Activated CD4-positive, alpha-beta T cell treated with anti-CD3 and anti-CD28 coated beads, Interleukin-2, amount 10 ng/mL, durations not matched to agents 7 days and 5 days (primary cell): ENCODE measurements around the gene ABTB2. TPM values are rescaled to one million over a fixed set of nuclear protein-coding genes. Genes with fewer than 3 reads are reported as not detected.

Experiments used
- CTCF ChIA-PET: fragments of 350-600 bp; sonication (Branson Sonifier 250); formaldehyde crosslinking; loops from one replicate; lab custom pipeline; 2021; ENCODE audit warnings: antibody characterized with exemption; lab: Charles Lee
- POLR2A ChIA-PET: fragments of 350-600 bp; sonication (Branson Sonifier 250); formaldehyde crosslinking; loops from one replicate; lab custom pipeline; 2021; ENCODE audit warnings: antibody characterized with exemption; lab: Charles Lee
- DNase-seq: peaks from one replicate; pipeline ENCODE4 v3.0.0-alpha.2; 2020
- H3K27ac Mint-ChIP-seq: one replicate; pipeline ENCODE4 v1.8.0; 2021; ENCODE audit warnings: mild to moderate bottlenecking, moderate library complexity, mixed read lengths
- H3K27me3 Mint-ChIP-seq: one replicate; pipeline ENCODE4 v1.8.0; 2021; ENCODE audit warnings: mixed read lengths
- H3K36me3 Mint-ChIP-seq: one replicate; pipeline ENCODE4 v1.8.0; 2021; ENCODE audit warnings: low read depth, mixed read lengths
- H3K4me1 Mint-ChIP-seq: one replicate; pipeline ENCODE4 v1.8.0; 2021; ENCODE audit warnings: mixed read lengths
- H3K4me3 Mint-ChIP-seq: one replicate; pipeline ENCODE4 v1.8.0; 2021; ENCODE audit warnings: mild to moderate bottlenecking, moderate library complexity, mixed read lengths
- H3K9me3 Mint-ChIP-seq: one replicate; pipeline ENCODE4 v1.8.0; 2021; ENCODE audit warnings: mixed read lengths
- total RNA-seq, 2 experiments: library from RNA; stranded (reverse); gene quantifications; one replicate each; pipeline ENCODE4 v1.2.3, GENCODE V29; 2021

Gene ABTB2
- total RNA-seq, 2 experiments from 2014 or later: 0.55 to 0.65 TPM

GRCh38 chr11:34243600-34244464 lies 114.0 kb downstream of the ABTB2 start:
- no peak overlapping the region for H3K4me3 Mint-ChIP-seq
- DNase-seq: peak; percentile 26
- no peaks in the 10 kb centered on the region for H3K36me3 Mint-ChIP-seq
- H3K27me3 Mint-ChIP-seq: peaks cover 7% of the 10 kb centered on the region
- CTCF ChIA-PET: interaction anchor here (1.4 to 1.8 kb wide), 3 partner anchors 9 to 70 kb away, joined by 4 to 5 read pairs (median 5); no protein-coding TSS in a partner anchor
- H3K4me1 Mint-ChIP-seq: peaks cover 50% of the 10 kb centered on the region
- H3K27ac Mint-ChIP-seq: no peak overlapping the region
- no peaks in the 10 kb centered on the region for H3K9me3 Mint-ChIP-seq
- POLR2A ChIA-PET: no interaction called here

GRCh38 chr11:34242037-34242625 lies 115.7 kb downstream of the ABTB2 start:
- no peaks in the 10 kb centered on the region for H3K9me3 Mint-ChIP-seq
- no peak for DNase-seq
- POLR2A ChIA-PET: interaction anchor here (0.6 to 1.0 kb wide), 2 partner anchors 9 to 17 kb away, joined by 3 read pairs; no protein-coding TSS in a partner anchor

GRCh38 chr11:34240150-34240494 lies 117.7 kb downstream of the ABTB2 start:
- ChIA-PET CTCF (interaction anchor here (1.6 kb wide), 1 partner anchor 13 kb away, joined by 3 read pairs; no protein-coding TSS in a partner anchor), POLR2A (no interaction called here)
- Mint-ChIP-seq H3K36me3 (no peaks in the 10 kb centered on the region), H3K27me3 (peaks cover 21% of the 10 kb centered on the region), H3K4me3 (no peak overlapping the region), H3K4me1 (peaks cover 32% of the 10 kb centered on the region), H3K9me3 (no peaks in the 10 kb centered on the region), H3K27ac (no peak overlapping the region)
- DNase-seq: no peak

More at GRCh38 chr11:34242037-34242625, 115.7 kb downstream of the ABTB2 start:
- Mint-ChIP-seq H3K4me1 (peaks cover 34% of the 10 kb centered on the region), H3K27ac (no peak overlapping the region), H3K27me3 (peaks cover 13% of the 10 kb centered on the region), H3K36me3 (no peaks in the 10 kb centered on the region), H3K4me3 (no peak overlapping the region)
- CTCF ChIA-PET: interaction anchor here (0.5 to 1.4 kb wide), 5 partner anchors 18 to 364 kb away, joined by 3 to 5 read pairs (median 3); partner anchors contain the start of gene ABTB2

- ChIA-PET CTCF (interaction anchor here (0.7 to 1.6 kb wide), 2 partner anchors 13 to 14 kb away, joined by 3 to 4 read pairs; no protein-coding TSS in a partner anchor), POLR2A (no interaction called here)
- Mint-ChIP-seq H3K27ac (no peak overlapping the region), H3K4me1 (peaks cover 30% of the 10 kb centered on the region), H3K36me3 (no peaks in the 10 kb centered on the region), H3K4me3 (no peak overlapping the region), H3K27me3 (peaks cover 21% of the 10 kb centered on the region), H3K9me3 (no peaks in the 10 kb centered on the region)
- DNase-seq: no peak
These were observed 118.2 kb downstream of the ABTB2 start for GRCh38 chr11:34239465-34240149.

GRCh38 chr11:34238966-34239365 lies 118.8 kb downstream of the ABTB2 start:
- peaks cover 30% of the 10 kb centered on the region for H3K4me1 Mint-ChIP-seq
- H3K4me3 Mint-ChIP-seq: no peak overlapping the region
- POLR2A ChIA-PET: no interaction called here
- DNase-seq: no peak
- CTCF ChIA-PET: interaction anchor here (0.7 to 1.6 kb wide), 2 partner anchors 15 to 119 kb away, joined by 3 read pairs; no protein-coding TSS in a partner anchor
- H3K27ac Mint-ChIP-seq: no peak overlapping the region
- H3K9me3 Mint-ChIP-seq: no peaks in the 10 kb centered on the region
- peaks cover 21% of the 10 kb centered on the region for H3K27me3 Mint-ChIP-seq
- no peaks in the 10 kb centered on the region for H3K36me3 Mint-ChIP-seq

- Mint-ChIP-seq H3K27me3 (peaks cover 21% of the 10 kb centered on the region), H3K36me3 (no peaks in the 10 kb centered on the region), H3K4me3 (no peak overlapping the region), H3K4me1 (peaks cover 31% of the 10 kb centered on the region), H3K27ac (no peak overlapping the region), H3K9me3 (no peaks in the 10 kb centered on the region)
- POLR2A ChIA-PET: no interaction called here
- CTCF ChIA-PET: interaction anchor here (0.7 to 1.2 kb wide), 2 partner anchors 10 to 120 kb away, joined by 3 read pairs; no protein-coding TSS in a partner anchor
- no peak for DNase-seq
These were observed 119.3 kb downstream of the ABTB2 start for GRCh38 chr11:34238533-34238932.

- ChIA-PET POLR2A (no interaction called here), CTCF (interaction anchor here (1.2 to 2.2 kb wide), 3 partner anchors 10 to 61 kb away, joined by 3 to 7 read pairs (median 7); no protein-coding TSS in a partner anchor)
- H3K27me3 Mint-ChIP-seq: peaks cover 22% of the 10 kb centered on the region
- no peaks in the 10 kb centered on the region for H3K9me3 Mint-ChIP-seq
- H3K27ac Mint-ChIP-seq: no peak overlapping the region
- H3K4me1 Mint-ChIP-seq: peaks cover 29% of the 10 kb centered on the region
- DNase-seq: no peak
- no peaks in the 10 kb centered on the region for H3K36me3 Mint-ChIP-seq
- no peak overlapping the region for H3K4me3 Mint-ChIP-seq
These were observed 121.2 kb downstream of the ABTB2 start for GRCh38 chr11:34236572-34236971.

GRCh38 chr11:34235591-34236071 lies 122.2 kb downstream of the ABTB2 start:
- no peaks in the 10 kb centered on the region for H3K36me3 Mint-ChIP-seq

GRCh38 chr11:34235189-34235588 lies 122.6 kb downstream of the ABTB2 start:
- DNase-seq: no peak
- H3K27ac Mint-ChIP-seq: peak overlapping the region; percentile 31
- H3K4me3 Mint-ChIP-seq: no peak overlapping the region
- H3K9me3 Mint-ChIP-seq: no peaks in the 10 kb centered on the region
- H3K4me1 Mint-ChIP-seq: peaks cover 29% of the 10 kb centered on the region
- H3K36me3 Mint-ChIP-seq: no peaks in the 10 kb centered on the region
- CTCF ChIA-PET: interaction anchor here (1.5 to 2.2 kb wide), 3 partner anchors 10 to 60 kb away, joined by 5 to 7 read pairs (median 7); no protein-coding TSS in a partner anchor
- H3K27me3 Mint-ChIP-seq: peaks cover 27% of the 10 kb centered on the region
- POLR2A ChIA-PET: no interaction called here

More at GRCh38 chr11:34235591-34236071, 122.2 kb downstream of the ABTB2 start:
- no peak for DNase-seq
- CTCF ChIA-PET: interaction anchor here (1.8 to 2.2 kb wide), 2 partner anchors 12 to 61 kb away, joined by 7 read pairs; no protein-coding TSS in a partner anchor
- H3K27me3 Mint-ChIP-seq: peaks cover 26% of the 10 kb centered on the region
- peaks cover 29% of the 10 kb centered on the region for H3K4me1 Mint-ChIP-seq
- H3K9me3 Mint-ChIP-seq: no peaks in the 10 kb centered on the region
- no peak overlapping the region for H3K4me3 Mint-ChIP-seq
- no peak overlapping the region for H3K27ac Mint-ChIP-seq
- POLR2A ChIA-PET: no interaction called here

GRCh38 chr11:34234086-34234740 lies 123.6 kb downstream of the ABTB2 start:
- ChIA-PET CTCF (interaction anchor here (1.3 to 1.5 kb wide), 2 partner anchors 11 to 60 kb away, joined by 3 to 5 read pairs; no protein-coding TSS in a partner anchor), POLR2A (interaction anchor here (0.6 to 0.7 kb wide), 2 partner anchors 35 to 59 kb away, joined by 3 to 4 read pairs; no protein-coding TSS in a partner anchor)
- H3K4me3 Mint-ChIP-seq: no peak overlapping the region
- no peaks in the 10 kb centered on the region for H3K9me3 Mint-ChIP-seq
- peaks cover 25% of the 10 kb centered on the region for H3K4me1 Mint-ChIP-seq
- H3K36me3 Mint-ChIP-seq: no peaks in the 10 kb centered on the region
- peaks cover 27% of the 10 kb centered on the region for H3K27me3 Mint-ChIP-seq
- peak overlapping the region; percentile 62 for H3K27ac Mint-ChIP-seq
- peak; percentile 71 for DNase-seq

GRCh38 chr11:34233215-34233614 lies 124.6 kb downstream of the ABTB2 start:
- Mint-ChIP-seq H3K27ac (no peak overlapping the region), H3K4me1 (peaks cover 25% of the 10 kb centered on the region)
- POLR2A ChIA-PET: no interaction called here

More at GRCh38 chr11:34233215-34233614, 124.6 kb downstream of the ABTB2 start:
- CTCF ChIA-PET: interaction anchor here (0.6 to 1.3 kb wide), 2 partner anchors 59 to 210 kb away, joined by 3 read pairs; no protein-coding TSS in a partner anchor
- Mint-ChIP-seq H3K36me3 (no peaks in the 10 kb centered on the region), H3K9me3 (no peaks in the 10 kb centered on the region), H3K4me3 (no peak overlapping the region), H3K27me3 (peaks cover 22% of the 10 kb centered on the region)
- DNase-seq: no peak
